Vagina (tissue), 2 donors: ENCODE data around the gene OIT3. TPM values are rescaled to one million over a fixed set of nuclear protein-coding genes. Genes with fewer than 3 reads are reported as not detected.

Source experiments
- DNase-seq, 2 donors: peaks; one replicate each; pipeline ENCODE4 v3.0.0-alpha.2; 2017; ENCODE audit errors: extremely low spot score in 2 of 2
- H3K27ac ChIP-seq: fragments of 200-600 bp; sonication (generic); one replicate; pipeline ENCODE4 v1.5.1; 2019
- H3K27me3 ChIP-seq: fragments of 200-600 bp; sonication (generic); one replicate; pipeline ENCODE4 v1.5.1; 2019
- H3K36me3 ChIP-seq, 2 donors: fragments of 200-600 bp; sonication (generic); one replicate each; pipeline ENCODE4 v1.5.1; 2017 to 2019
- H3K4me1 ChIP-seq: fragments of 200-600 bp; sonication (generic); one replicate; pipeline ENCODE4 v1.5.1; 2019
- H3K4me3 ChIP-seq, 2 donors: fragments of 200-600 bp; sonication (generic); 1 replicate in 1 of 2; 2 replicates in 1 of 2; pipeline ENCODE4 v1.5.1; 2016 to 2019
- H3K9me3 ChIP-seq: fragments of 200-600 bp; sonication (generic); one replicate; pipeline ENCODE4 v1.5.1; 2019
- POLR2A ChIP-seq, 2 donors: fragments of 450-650 bp; IDR thresholded peaks; one replicate each; pipeline ENCODE4 v1.6.1; 2017; ENCODE audit warnings: antibody characterized with exemption in 2 of 2, mild to moderate bottlenecking in 2 of 2, moderate library complexity in 2 of 2
- POLR2AphosphoS5 ChIP-seq, 2 donors: sonication (generic); formaldehyde crosslinking; IDR thresholded peaks; one replicate each; pipeline ENCODE4 v1.9.0; 2017; ENCODE audit warnings: antibody characterized with exemption in 2 of 2, mild to moderate bottlenecking in 2 of 2, low read depth in 1 of 2; ENCODE audit not compliant: insufficient read depth in 1 of 2
- intact Hi-C: fragments of 100-400 bp; cut with DNase I; formaldehyde crosslinking; loops from one replicate; pipeline ENCODE4 v1.15.1; 2023
- total RNA-seq: library from RNA; depleted of rRNA; stranded (reverse); fragments of >200 nt; gene quantifications from one replicate; pipeline ENCODE4 v1.2.3, GENCODE V29; 2016
- TF ChIP-seq, protein P1 (sequence below), 3 experiments: fragments of 450-650 bp in 2 of 3; fragments of 200-600 bp in 1 of 3; sonication (generic) in 1 of 3; IDR thresholded peaks; one replicate each; pipeline ENCODE4 v1.5.1; 2017 to 2019; ENCODE audit warnings: antibody characterized with exemption in 3 of 3, mild to moderate bottlenecking in 2 of 3, moderate library complexity in 2 of 3

OIT3 gene
- total RNA-seq, 1 donor from 2014 or later = not detected

DNA sequence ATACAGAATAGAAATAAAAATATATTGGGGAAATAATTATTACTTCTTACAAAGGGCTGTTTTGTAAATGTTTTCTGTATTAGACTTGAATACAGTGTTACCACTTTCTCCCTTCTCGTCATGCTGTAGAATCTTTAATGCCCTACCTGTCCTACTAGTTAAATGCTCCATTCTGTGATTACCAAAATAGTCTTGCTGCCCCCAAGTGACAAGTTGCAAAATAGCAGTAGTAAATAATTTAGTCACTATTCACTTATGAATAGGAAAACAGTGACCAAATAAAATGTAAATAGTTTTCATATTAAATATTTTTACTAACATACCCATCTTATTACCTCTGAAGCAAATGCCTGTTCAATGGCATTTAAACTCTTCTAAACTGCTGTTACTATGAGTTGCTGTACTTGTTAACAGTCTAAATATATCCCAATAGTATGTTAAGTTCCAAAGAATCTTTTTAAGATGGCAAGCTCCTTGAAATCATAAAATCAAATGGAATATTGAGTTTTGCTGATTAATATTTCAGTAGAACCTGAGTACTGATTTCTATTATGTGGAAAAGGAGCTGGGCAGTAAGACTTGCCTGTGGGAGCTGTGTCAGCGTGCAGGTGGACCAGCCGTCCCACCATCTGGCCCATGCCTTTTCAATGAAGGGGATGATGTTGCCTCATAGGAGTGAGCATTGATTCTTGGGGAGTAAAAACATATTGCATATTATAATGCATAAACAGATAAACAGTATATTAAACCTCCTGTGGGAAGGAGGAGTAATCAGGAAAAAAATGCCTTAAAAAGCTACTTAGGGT is 18.1 kb upstream of the OIT3 start:
- intact Hi-C loops = no loop called here
- DNase-seq = no peak
- peak in 1 of 2 donors; percentile 27 for TF ChIP-seq POLR2AphosphoS5 (IDR thresholded peaks at IDR 0.05; ENCODE audit: insufficient read depth in 1 of 2, low read depth in 1 of 2)
- TF ChIP-seq POLR2A (IDR thresholded peaks at IDR 0.05) = no peak
- TF ChIP-seq, protein P1, sequence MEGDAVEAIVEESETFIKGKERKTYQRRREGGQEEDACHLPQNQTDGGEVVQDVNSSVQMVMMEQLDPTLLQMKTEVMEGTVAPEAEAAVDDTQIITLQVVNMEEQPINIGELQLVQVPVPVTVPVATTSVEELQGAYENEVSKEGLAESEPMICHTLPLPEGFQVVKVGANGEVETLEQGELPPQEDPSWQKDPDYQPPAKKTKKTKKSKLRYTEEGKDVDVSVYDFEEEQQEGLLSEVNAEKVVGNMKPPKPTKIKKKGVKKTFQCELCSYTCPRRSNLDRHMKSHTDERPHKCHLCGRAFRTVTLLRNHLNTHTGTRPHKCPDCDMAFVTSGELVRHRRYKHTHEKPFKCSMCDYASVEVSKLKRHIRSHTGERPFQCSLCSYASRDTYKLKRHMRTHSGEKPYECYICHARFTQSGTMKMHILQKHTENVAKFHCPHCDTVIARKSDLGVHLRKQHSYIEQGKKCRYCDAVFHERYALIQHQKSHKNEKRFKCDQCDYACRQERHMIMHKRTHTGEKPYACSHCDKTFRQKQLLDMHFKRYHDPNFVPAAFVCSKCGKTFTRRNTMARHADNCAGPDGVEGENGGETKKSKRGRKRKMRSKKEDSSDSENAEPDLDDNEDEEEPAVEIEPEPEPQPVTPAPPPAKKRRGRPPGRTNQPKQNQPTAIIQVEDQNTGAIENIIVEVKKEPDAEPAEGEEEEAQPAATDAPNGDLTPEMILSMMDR (IDR thresholded peaks at IDR 0.05) = peak in 1 of 3 experiments; percentile 30
- Histone ChIP-seq H3K9me3 (no peaks in the 10 kb centered on the region), H3K4me3 (no peak overlapping the region), H3K4me1 (no peaks in the 10 kb centered on the region), H3K27me3 (no peaks in the 10 kb centered on the region), H3K36me3 (peaks cover 0 to 6% of the 10 kb centered on the region in 2 donors), H3K27ac (no peak overlapping the region)

- Histone ChIP-seq H3K4me3 (no peak overlapping the region), H3K4me1 (no peaks in the 10 kb centered on the region), H3K27me3 (no peaks in the 10 kb centered on the region), H3K36me3 (no peaks in the 10 kb centered on the region), H3K27ac (no peak overlapping the region), H3K9me3 (no peaks in the 10 kb centered on the region)
- DNase-seq = no peak
- no peak for TF ChIP-seq POLR2AphosphoS5 (IDR thresholded peaks at IDR 0.05; ENCODE audit: insufficient read depth in 1 of 2, low read depth in 1 of 2)
- intact Hi-C loops = no loop called here
Measured at GRCh38 chr10:72879245-72879644, 14.3 kb upstream of the OIT3 start.

GRCh38 chr10:72881291-72881690 is 12.2 kb upstream of the OIT3 start:
- Histone ChIP-seq H3K9me3 (no peaks in the 10 kb centered on the region), H3K4me1 (no peaks in the 10 kb centered on the region), H3K4me3 (no peak overlapping the region), H3K36me3 (peaks cover 0 to 4% of the 10 kb centered on the region in 2 donors), H3K27ac (no peak overlapping the region), H3K27me3 (no peaks in the 10 kb centered on the region)
- intact Hi-C loops = no loop called here
- DNase-seq = no peak
- no peak for TF ChIP-seq POLR2A (IDR thresholded peaks at IDR 0.05)
- TF ChIP-seq, protein P1 (IDR thresholded peaks at IDR 0.05) = no peak
- no peak for TF ChIP-seq POLR2AphosphoS5 (IDR thresholded peaks at IDR 0.05; ENCODE audit: insufficient read depth in 1 of 2, low read depth in 1 of 2)

- TF ChIP-seq POLR2AphosphoS5 (IDR thresholded peaks at IDR 0.05; ENCODE audit: insufficient read depth in 1 of 2, low read depth in 1 of 2) (no peak), POLR2A (IDR thresholded peaks at IDR 0.05) (no peak)
- TF ChIP-seq, protein P1 (IDR thresholded peaks at IDR 0.05) = no peak
- intact Hi-C loops = no loop called here
- peaks cover 0 to 4% of the 10 kb centered on the region in 2 donors for H3K36me3 ChIP-seq
Measured at GRCh38 chr10:72883861-72884260, 9.7 kb upstream of the OIT3 start.

DNA sequence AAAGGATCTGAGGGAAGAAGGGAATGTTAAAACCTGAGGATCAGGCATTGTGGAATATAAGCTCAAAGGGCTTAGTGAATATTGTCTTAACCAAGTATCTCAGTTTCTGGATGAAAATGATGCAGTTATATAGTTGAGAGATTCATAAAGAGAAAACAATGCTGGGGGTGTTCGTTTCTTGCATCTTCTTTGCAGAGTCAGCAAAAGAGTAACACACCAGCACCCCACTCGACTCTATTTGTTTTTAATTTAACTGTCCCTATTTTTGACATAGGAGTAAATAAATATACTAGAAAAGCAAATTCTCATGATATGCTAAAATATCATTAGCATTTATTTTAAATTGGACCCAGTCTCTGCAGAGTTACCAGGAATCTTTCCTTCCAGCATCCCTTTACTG is 7.6 kb upstream of the OIT3 start:
- H3K27me3 ChIP-seq = no peaks in the 10 kb centered on the region
- no peak overlapping the region for H3K4me3 ChIP-seq
- intact Hi-C loops = no loop called here
- H3K36me3 ChIP-seq = peaks cover 0 to 4% of the 10 kb centered on the region in 2 donors
- DNase-seq = no peak
- H3K4me1 ChIP-seq = no peaks in the 10 kb centered on the region
- no peaks in the 10 kb centered on the region for H3K9me3 ChIP-seq
- TF ChIP-seq, protein P1 (IDR thresholded peaks at IDR 0.05) = no peak
- no peak for TF ChIP-seq POLR2A (IDR thresholded peaks at IDR 0.05)
- H3K27ac ChIP-seq = no peak overlapping the region

More at GRCh38 chr10:72883861-72884260, 9.7 kb upstream of the OIT3 start:
- H3K27me3 ChIP-seq = no peaks in the 10 kb centered on the region
- no peak overlapping the region for H3K4me3 ChIP-seq
- no peak overlapping the region for H3K27ac ChIP-seq
- DNase-seq = no peak
- no peaks in the 10 kb centered on the region for H3K9me3 ChIP-seq
- no peaks in the 10 kb centered on the region for H3K4me1 ChIP-seq
